Smooth muscle cell (in vitro differentiated cells): Measurements from ENCODE around the gene WRAP73. TPM values are rescaled to one million over a fixed set of nuclear protein-coding genes. Genes with fewer than 3 reads are reported as not detected.

Experiments used
- DNase-seq: peaks from one replicate; lab custom pipeline; 2025; ENCODE audit not compliant: unreplicated experiment; lab: John Stamatoyannopoulos, UW
- H2AFZ ChIP-seq: fragments of 200-600 bp; sonication (generic); 2 replicates; pipeline ENCODE4 v1.6.0; 2016; ENCODE audit warnings: antibody characterized with exemption, low read depth, mild to moderate bottlenecking
- H3F3A ChIP-seq: fragments of 200-600 bp; sonication (generic); 2 replicates; pipeline ENCODE4 v1.6.0; 2017; ENCODE audit warnings: antibody characterized with exemption, low read depth
- H3K27ac ChIP-seq: fragments of 200-600 bp; sonication (generic); 2 replicates; pipeline ENCODE4 v1.5.1; 2016; ENCODE audit warnings: low read depth, mild to moderate bottlenecking
- H3K27me3 ChIP-seq: fragments of 200-600 bp; sonication (generic); 2 replicates; pipeline ENCODE4 v1.6.1; 2016; ENCODE audit warnings: low read depth, mild to moderate bottlenecking
- H3K36me3 ChIP-seq: fragments of 200-600 bp; sonication (generic); 2 replicates; pipeline ENCODE4 v1.5.1; 2016; ENCODE audit warnings: low read depth
- H3K4me1 ChIP-seq: fragments of 200-600 bp; sonication (generic); 2 replicates; pipeline ENCODE4 v1.5.1; 2016; ENCODE audit warnings: low read depth
- H3K4me2 ChIP-seq: fragments of 200-600 bp; sonication (generic); 2 replicates; pipeline ENCODE4 v1.6.0; 2016; ENCODE audit warnings: mild to moderate bottlenecking
- H3K4me3 ChIP-seq: fragments of 200-600 bp; sonication (generic); 2 replicates; pipeline ENCODE4 v1.5.1; 2016; ENCODE audit warnings: mild to moderate bottlenecking
- H3K79me2 ChIP-seq: fragments of 200-600 bp; sonication (generic); 2 replicates; pipeline ENCODE4 v1.6.0; 2016; ENCODE audit warnings: low read depth, mild to moderate bottlenecking
- H3K9ac ChIP-seq: fragments of 200-600 bp; sonication (generic); 2 replicates; pipeline ENCODE4 v1.6.0; 2016; ENCODE audit warnings: low read depth
- H3K9me3 ChIP-seq: fragments of 200-600 bp; sonication (generic); replicated peaks from 2 replicates; pipeline ENCODE4 v1.5.1; 2016; ENCODE audit warnings: low read depth
- H4K20me1 ChIP-seq: fragments of 200-600 bp; sonication (generic); 2 replicates; pipeline ENCODE4 v1.6.0; 2016; ENCODE audit warnings: low read depth
- CTCF ChIP-seq: fragments of 200-600 bp; sonication (generic); IDR thresholded peaks from 2 replicates; pipeline ENCODE4 v1.5.1; 2017; ENCODE audit warnings: borderline replicate concordance, mild to moderate bottlenecking, antibody characterized with exemption; ENCODE audit not compliant: insufficient read depth, poor library complexity, severe bottlenecking
- WGBS: methylation state at CpG from one replicate; pipeline ENCODE4 v1.1.7; 2016; ENCODE audit warnings: low lambda C conversion rate; 5-methylcytosine and 5-hydroxymethylcytosine counted together
- polyA plus RNA-seq: library from polyadenylated mRNA; unstranded; fragments of >200 nt; fragmentation: Nextera tagmentation; extraction: Ambion mirVana; gene quantifications from 2 replicates; pipeline ENCODE4 v1.2.1, GENCODE V29; 2016
- total RNA-seq: library from RNA; depleted of rRNA; stranded (reverse); fragments of >200 nt; gene quantifications from 2 replicates; pipeline ENCODE4 v1.2.3, GENCODE V29; 2014

WRAP73 gene
- total and polyA plus RNA-seq, 2 experiments from 2014 or later, result 17.2 to 20.8 TPM

- Histone ChIP-seq H4K20me1 (no peaks in the 10 kb centered on the region), H3K4me2 (no peak overlapping the region), H3K27me3 (no peaks in the 10 kb centered on the region), H3K4me1 (no peaks in the 10 kb centered on the region), H3K27ac (no peak overlapping the region), H3K4me3 (no peak overlapping the region), H3K36me3 (no peaks in the 10 kb centered on the region), H2AFZ (no peak overlapping the region), H3F3A (no peaks in the 10 kb centered on the region), H3K9ac (no peak overlapping the region), H3K9me3 (no peaks in the 10 kb centered on the region), H3K79me2 (no peaks in the 10 kb centered on the region)
- 89% methylated on average over 11 of the region's 16 CpGs for WGBS
- no peak for TF ChIP-seq CTCF
- no peak for DNase-seq
Observed at GRCh38 chr1:3581296-3582036, 68.4 kb downstream of the WRAP73 start.

Other genes with a start within 250 kb of the WRAP73 start
- gene ARHGEF16, start 195.4 kb downstream of the WRAP73 start, total RNA-seq, result 5.0 and 6.9 TPM in 2 replicates
- gene ARHGEF16, start 195.4 kb downstream of the WRAP73 start, polyA plus RNA-seq, result 4.6 and 9.6 TPM in 2 replicates
- gene MEGF6, start 38.6 kb downstream of the WRAP73 start, total RNA-seq, result 4.8 and 6.5 TPM in 2 replicates
- gene MEGF6, start 38.6 kb downstream of the WRAP73 start, polyA plus RNA-seq, result 12.8 and 18.6 TPM in 2 replicates
- 20.7 and 21.7 TPM in 2 replicates for gene TPRG1L, start 25.1 kb downstream of the WRAP73 start, total RNA-seq
- 35.0 and 38.7 TPM in 2 replicates for gene TPRG1L, start 25.1 kb downstream of the WRAP73 start, polyA plus RNA-seq
- 0.04 and 0.22 TPM in 2 replicates for gene TP73, start 2.4 kb upstream of the WRAP73 start, total RNA-seq
- gene TP73, start 2.4 kb upstream of the WRAP73 start, polyA plus RNA-seq, result 0.50 TPM in 1 of 2 replicates, not detected in the other
- gene CCDC27, start 102.3 kb upstream of the WRAP73 start, total RNA-seq, result not detected in 2 replicates
- gene CCDC27, start 102.3 kb upstream of the WRAP73 start, polyA plus RNA-seq, result not detected in 2 replicates
- gene SMIM1, start 122.6 kb upstream of the WRAP73 start, total RNA-seq, result 1.3 and 5.3 TPM in 2 replicates
- 14.9 and 15.2 TPM in 2 replicates for gene SMIM1, start 122.6 kb upstream of the WRAP73 start, polyA plus RNA-seq
- gene LRRC47, start 146.4 kb upstream of the WRAP73 start, total RNA-seq, result 24.9 and 31.6 TPM in 2 replicates
- gene LRRC47, start 146.4 kb upstream of the WRAP73 start, polyA plus RNA-seq, result 37.3 and 38.0 TPM in 2 replicates
- gene CEP104, start 207.1 kb upstream of the WRAP73 start, total RNA-seq, result 12.6 and 16.8 TPM in 2 replicates
- 25.4 and 30.9 TPM in 2 replicates for gene CEP104, start 207.1 kb upstream of the WRAP73 start, polyA plus RNA-seq
- 3.3 and 15.6 TPM in 2 replicates for gene DFFB, start 207.4 kb upstream of the WRAP73 start, total RNA-seq
- 4.5 and 5.7 TPM in 2 replicates for gene DFFB, start 207.4 kb upstream of the WRAP73 start, polyA plus RNA-seq